IPS-NIHi7 (cell line): ENCODE measurements around the gene LYRM4.

ENCODE experiments used
- DNase-seq: peaks from one replicate; pipeline ENCODE4 v3.0.0; 2012; ENCODE audit warnings: mixed read lengths; ENCODE audit errors: extremely low spot score

LYRM4 gene

GRCh38 chr6:5205877-5206850 lies 54.6 kb downstream of the LYRM4 start:
- DNase-seq: no peak

GRCh38 chr6:5205035-5205507 lies 55.7 kb downstream of the LYRM4 start:
- no peak for DNase-seq

- no peak for DNase-seq
These were observed 56.4 kb downstream of the LYRM4 start for GRCh38 chr6:5204376-5204775.

- no peak for DNase-seq
These were observed 57.2 kb downstream of the LYRM4 start for GRCh38 chr6:5203546-5203945.

- no peak for DNase-seq
These were observed 57.8 kb downstream of the LYRM4 start for GRCh38 chr6:5202941-5203340.

- no peak for DNase-seq
These were observed 58.5 kb downstream of the LYRM4 start for GRCh38 chr6:5202206-5202605.

GRCh38 chr6:5201271-5201670 lies 59.5 kb downstream of the LYRM4 start:
- DNase-seq: no peak

- no peak for DNase-seq
These were observed 61.0 kb downstream of the LYRM4 start for GRCh38 chr6:5199702-5200101.

GRCh38 chr6:5199283-5199682 lies 61.5 kb downstream of the LYRM4 start:
- DNase-seq: no peak

GRCh38 chr6:5197084-5197483 lies 63.7 kb downstream of the LYRM4 start:
- no peak for DNase-seq

- DNase-seq: no peak
These were observed 68.5 kb downstream of the LYRM4 start for GRCh38 chr6:5192135-5192794.

- DNase-seq: no peak
These were observed 69.0 kb downstream of the LYRM4 start for GRCh38 chr6:5191722-5192121.

- DNase-seq: no peak
These were observed 69.5 kb downstream of the LYRM4 start for GRCh38 chr6:5191222-5191621.

GRCh38 chr6:5190507-5190906 lies 70.2 kb downstream of the LYRM4 start:
- no peak for DNase-seq

- DNase-seq: no peak
These were observed 72.1 kb downstream of the LYRM4 start for GRCh38 chr6:5188646-5189045.

- DNase-seq: no peak
These were observed 75.9 kb downstream of the LYRM4 start for GRCh38 chr6:5184878-5185277.

- no peak for DNase-seq
These were observed 76.5 kb downstream of the LYRM4 start for GRCh38 chr6:5184218-5184617.

GRCh38 chr6:5181510-5182317 lies 79.0 kb downstream of the LYRM4 start:
- no peak for DNase-seq

- DNase-seq: no peak
These were observed 80.1 kb downstream of the LYRM4 start for GRCh38 chr6:5180636-5181035.

GRCh38 chr6:5179917-5180316 lies 80.8 kb downstream of the LYRM4 start:
- DNase-seq: no peak

- no peak for DNase-seq
These were observed 81.9 kb downstream of the LYRM4 start for GRCh38 chr6:5178806-5179205.

GRCh38 chr6:5175635-5176034 lies 85.1 kb downstream of the LYRM4 start:
- DNase-seq: no peak
